ENCODE measurements around the gene CCDC136.

Gene CCDC136

GRCh38 chr7:128745706-128746105 is 46.1 kb upstream of the CCDC136 start:
- Histone ChIP-seq H3K9ac (no peak overlapping the region), H3K4me3 (ENCODE audit: low read depth, low read length) (no peak overlapping the region), H2AFZ (no peak overlapping the region), H3K27ac (no peak overlapping the region), H3K9me3 (ENCODE audit: control insufficient read depth, low read length) (no peaks in the 10 kb centered on the region), H3K4me2 (ENCODE audit: low read length) (no peak overlapping the region), H3K36me3 (ENCODE audit: control insufficient read depth, insufficient read depth, low read length) (no peaks in the 10 kb centered on the region), H3K27me3 (ENCODE audit: control insufficient read depth, insufficient read depth, low read length) (no peaks in the 10 kb centered on the region), H3K79me2 (peaks cover 48% of the 10 kb centered on the region), H3K4me1 (peaks cover 5% of the 10 kb centered on the region)
- no peak for TF ChIP-seq CTCF (IDR thresholded peaks at IDR 0.05)

DNA sequence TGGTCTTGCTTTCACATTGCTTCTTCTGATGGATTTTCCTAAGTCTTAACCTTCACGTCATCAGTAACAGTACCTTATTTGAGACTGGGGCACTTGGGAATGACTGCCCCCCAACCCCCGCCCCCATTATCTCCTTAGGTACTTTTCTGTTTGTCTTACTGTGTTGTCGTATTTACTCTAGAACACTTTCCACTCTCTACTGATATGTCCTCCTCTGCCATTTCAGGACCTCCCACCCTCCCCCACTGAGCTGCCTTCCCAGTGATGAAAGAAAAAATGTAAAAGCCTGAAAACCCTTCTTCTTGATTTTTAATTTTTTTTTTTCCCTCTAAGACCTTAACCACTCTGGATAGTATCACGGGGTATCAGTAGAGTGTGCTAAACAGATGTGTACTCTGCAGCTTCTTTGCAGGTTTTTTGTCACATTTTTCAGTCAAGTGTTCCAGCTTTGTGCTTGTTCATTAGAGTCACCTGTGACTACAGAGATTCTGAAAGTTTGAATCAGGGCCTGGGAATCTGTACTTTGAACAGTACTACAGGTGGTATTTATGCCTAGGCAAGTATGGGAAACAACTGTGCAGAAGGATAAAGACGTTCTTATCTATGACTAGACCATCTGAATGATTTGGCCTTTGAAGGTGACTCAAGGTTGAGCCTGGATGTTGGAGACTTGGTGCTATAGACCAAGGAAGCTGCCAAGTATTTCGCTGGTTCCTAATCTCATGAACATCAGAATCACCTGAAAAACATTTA is 44.3 kb upstream of the CCDC136 start:
- H2AFZ ChIP-seq: no peak overlapping the region
- no peak for TF ChIP-seq CTCF (IDR thresholded peaks at IDR 0.05)
- H3K9me3 ChIP-seq (ENCODE audit: control insufficient read depth, low read length): no peaks in the 10 kb centered on the region
- no peaks in the 10 kb centered on the region for H3K4me1 ChIP-seq
- H3K27ac ChIP-seq: no peak overlapping the region
- peaks cover 39% of the 10 kb centered on the region for H3K79me2 ChIP-seq
- H3K4me3 ChIP-seq (ENCODE audit: low read depth, low read length): no peak overlapping the region
- no peak overlapping the region for H3K9ac ChIP-seq
- no peaks in the 10 kb centered on the region for H3K27me3 ChIP-seq (ENCODE audit: control insufficient read depth, insufficient read depth, low read length)
- no peaks in the 10 kb centered on the region for H3K36me3 ChIP-seq (ENCODE audit: control insufficient read depth, insufficient read depth, low read length)
- no peak overlapping the region for H3K4me2 ChIP-seq (ENCODE audit: low read length)

DNA sequence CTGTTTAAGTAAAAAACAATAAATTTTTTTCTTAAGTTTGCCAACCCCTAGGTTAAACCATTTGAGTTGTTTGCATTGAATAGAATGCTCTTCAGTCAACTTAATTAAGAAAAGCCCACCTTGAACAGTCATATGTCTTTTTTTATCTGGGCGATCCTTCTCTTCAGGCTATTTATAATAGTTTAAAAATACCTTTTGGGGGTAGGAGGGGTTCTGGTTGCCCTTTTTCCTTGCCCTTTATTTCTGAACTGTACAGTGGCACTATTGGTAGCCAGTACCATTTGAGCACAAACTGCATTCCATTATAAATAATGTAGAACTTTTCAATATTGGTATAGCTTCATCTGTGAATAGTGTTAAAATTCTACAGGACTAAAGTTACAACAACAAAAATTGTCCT is 39.5 kb upstream of the CCDC136 start:
- TF ChIP-seq CTCF (IDR thresholded peaks at IDR 0.05): no peak
- H3K27me3 ChIP-seq (ENCODE audit: control insufficient read depth, insufficient read depth, low read length): no peaks in the 10 kb centered on the region
- no peak overlapping the region for H3K27ac ChIP-seq
- H2AFZ ChIP-seq: no peak overlapping the region
- no peak overlapping the region for H3K4me2 ChIP-seq (ENCODE audit: low read length)
- no peaks in the 10 kb centered on the region for H3K36me3 ChIP-seq (ENCODE audit: control insufficient read depth, insufficient read depth, low read length)
- peaks cover 19% of the 10 kb centered on the region for H3K79me2 ChIP-seq
- H3K9me3 ChIP-seq (ENCODE audit: control insufficient read depth, low read length): no peaks in the 10 kb centered on the region
- no peak overlapping the region for H3K4me3 ChIP-seq (ENCODE audit: low read depth, low read length)
- no peaks in the 10 kb centered on the region for H3K4me1 ChIP-seq
- H3K9ac ChIP-seq: no peak overlapping the region

DNA sequence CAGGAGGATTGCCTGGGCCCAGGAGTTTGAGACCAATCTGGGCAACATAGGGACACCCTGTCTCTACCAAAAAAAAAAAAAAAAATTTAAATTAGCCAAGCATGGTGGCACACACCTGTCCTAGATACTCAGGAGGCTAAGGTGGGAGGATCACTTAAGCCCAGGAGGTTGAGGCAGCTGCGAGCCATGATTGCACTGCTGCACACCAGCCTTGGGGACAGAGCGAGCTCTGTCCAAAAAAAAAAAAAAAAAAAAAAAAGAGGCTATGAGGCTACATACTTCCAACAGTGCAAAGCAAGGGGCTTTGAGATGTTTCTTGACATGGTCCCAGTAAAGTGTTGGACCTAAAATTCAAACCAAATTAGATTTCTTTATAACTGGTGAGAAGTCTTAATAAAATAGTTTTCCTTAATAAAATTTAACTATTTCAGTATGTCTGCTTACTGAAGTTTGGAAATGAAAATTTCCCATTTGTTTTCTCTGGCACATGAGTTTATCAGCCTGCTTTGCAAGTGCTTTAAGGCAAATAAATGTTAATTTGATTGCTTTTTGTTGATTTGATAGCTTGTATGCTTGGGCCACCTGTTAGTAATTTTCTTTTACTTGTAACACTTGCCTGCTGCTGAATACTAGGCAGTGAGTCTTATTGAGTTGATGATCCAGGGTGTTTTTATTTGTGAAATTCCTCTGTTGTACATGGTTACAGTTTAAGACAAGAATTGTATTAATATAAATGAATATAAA is 36.5 kb upstream of the CCDC136 start:
- no peak overlapping the region for H3K4me3 ChIP-seq (ENCODE audit: low read depth, low read length)
- no peaks in the 10 kb centered on the region for H3K36me3 ChIP-seq (ENCODE audit: control insufficient read depth, insufficient read depth, low read length)

More for the DNA sequence above, 36.5 kb upstream of the CCDC136 start:
- H3K79me2 ChIP-seq: peaks cover 5% of the 10 kb centered on the region
- H3K27me3 ChIP-seq (ENCODE audit: control insufficient read depth, insufficient read depth, low read length): no peaks in the 10 kb centered on the region
- H3K9ac ChIP-seq: no peak overlapping the region
- no peak overlapping the region for H3K4me2 ChIP-seq (ENCODE audit: low read length)
- TF ChIP-seq CTCF (IDR thresholded peaks at IDR 0.05): no peak
- no peaks in the 10 kb centered on the region for H3K4me1 ChIP-seq
- H3K27ac ChIP-seq: no peak overlapping the region
- no peak overlapping the region for H2AFZ ChIP-seq
- H3K9me3 ChIP-seq (ENCODE audit: control insufficient read depth, low read length): no peaks in the 10 kb centered on the region

All from parathyroid adenoma (tissue), 2 donors.